GM21619 (cell line): ENCODE results near the gene LRRC28.

Source experiments
- ATAC-seq: cut with Tn5 transposase; IDR thresholded peaks from one replicate; pipeline ENCODE4 v1.9.1; 2021; ENCODE audit not compliant: unreplicated experiment

The LRRC28 gene

DNA sequence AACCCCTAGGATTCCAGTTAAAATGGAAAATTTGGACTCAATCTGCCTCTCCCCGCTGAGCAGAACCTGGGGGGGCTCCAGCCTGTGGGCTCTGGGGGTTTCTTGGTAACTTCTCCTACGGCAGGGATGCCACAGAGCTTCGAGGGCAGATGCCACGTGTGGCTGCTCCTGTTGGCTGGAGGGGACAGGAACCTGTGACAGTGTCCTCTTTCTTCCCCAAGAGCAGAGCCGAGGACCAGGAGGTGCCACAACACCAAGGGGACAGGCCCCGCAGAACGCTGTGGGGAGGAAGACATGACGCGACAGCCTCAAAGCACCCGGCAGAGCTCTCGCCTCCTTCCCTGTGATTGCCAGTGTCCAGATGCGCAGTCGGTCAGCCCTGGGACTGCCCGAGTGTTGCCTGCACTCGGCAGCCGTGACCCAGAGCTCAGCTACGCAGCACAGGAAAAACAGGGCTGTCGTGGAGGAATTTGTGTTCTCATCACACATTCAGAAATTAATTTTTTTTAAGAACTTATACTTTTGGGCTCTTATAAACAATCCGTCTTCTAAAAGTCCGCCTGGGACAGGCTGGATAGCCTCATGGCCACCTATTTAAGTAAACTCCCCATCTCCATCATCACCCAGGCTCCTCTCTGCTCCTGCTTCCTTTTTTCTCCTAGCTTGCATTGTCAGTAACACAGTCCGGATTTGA is 182.6 kb downstream of the LRRC28 start:
- ATAC-seq, result no peak

GRCh38 chr15:99434506-99435112 is 183.3 kb downstream of the LRRC28 start:
- ATAC-seq, result no peak

DNA sequence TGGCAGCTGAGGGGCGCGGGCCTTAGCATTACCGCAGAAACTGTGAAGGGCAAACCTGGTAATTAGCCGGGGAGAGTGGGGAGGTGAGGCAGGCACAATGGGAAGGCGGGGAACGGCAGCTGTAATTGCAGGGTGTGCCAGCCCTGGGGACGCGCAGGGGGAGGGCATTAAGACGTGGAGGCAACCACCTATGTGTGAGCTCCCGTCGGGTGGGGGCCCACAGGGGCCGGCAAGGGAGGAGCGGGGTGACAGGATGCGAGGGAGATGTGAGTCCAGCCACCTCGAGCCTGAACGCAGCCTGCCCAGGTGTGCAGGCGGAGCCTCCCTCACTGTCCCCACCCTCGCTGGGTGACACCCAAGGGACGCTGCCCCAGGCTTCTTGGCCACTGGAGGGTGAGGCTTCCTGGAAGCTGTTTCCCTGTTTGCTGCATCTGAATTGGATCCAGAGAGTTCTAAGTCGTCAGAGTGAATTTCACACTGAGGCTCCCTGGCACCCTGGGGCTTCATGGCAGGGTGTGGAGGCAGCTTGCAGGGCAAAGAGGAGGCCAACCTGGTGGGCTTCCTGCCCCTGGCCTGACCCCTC is 183.9 kb downstream of the LRRC28 start:
- no peak for ATAC-seq

- no peak for ATAC-seq
Measured at GRCh38 chr15:99435877-99436541, 184.7 kb downstream of the LRRC28 start.

DNA sequence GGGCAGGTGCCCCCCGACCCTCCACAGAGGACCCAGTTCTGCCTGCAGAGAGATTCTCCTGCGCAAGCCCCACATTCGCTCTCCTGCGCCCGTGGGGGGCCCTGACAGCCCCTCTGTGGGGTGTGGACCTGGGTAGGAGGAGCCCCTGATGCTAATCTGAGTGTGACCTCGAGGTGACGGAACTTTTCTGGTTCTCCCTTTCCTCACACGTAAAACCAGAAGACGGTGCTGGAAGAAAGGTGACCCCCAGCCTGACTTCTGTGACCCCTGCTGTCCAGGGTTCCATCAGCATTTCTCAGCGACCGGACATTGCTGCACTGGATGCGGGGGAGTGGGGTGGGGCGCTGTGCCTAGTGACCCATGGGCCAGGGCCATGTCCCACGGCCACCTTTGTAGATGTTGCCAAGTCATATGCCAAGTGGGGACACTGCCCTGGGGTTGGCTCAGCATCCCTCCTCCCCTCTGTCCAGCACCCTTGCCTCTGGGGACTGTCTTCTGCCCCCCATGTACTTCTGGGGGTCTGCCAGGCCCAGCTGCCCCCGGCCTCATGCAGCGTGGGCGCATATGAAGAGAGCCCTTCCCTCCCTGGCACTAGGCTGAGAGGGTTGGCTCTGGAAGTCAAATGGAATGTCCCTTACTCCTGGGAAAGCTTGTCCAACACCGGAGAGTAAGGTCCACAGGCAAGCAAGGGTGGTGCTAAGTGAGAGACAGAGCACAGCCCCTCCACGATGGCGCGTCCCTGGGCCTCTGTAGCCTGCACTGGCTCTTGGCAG is 185.4 kb downstream of the LRRC28 start:
- ATAC-seq, result no peak

- ATAC-seq, result no peak
Measured at GRCh38 chr15:99437315-99438223, 186.3 kb downstream of the LRRC28 start.

- no peak for ATAC-seq
Measured at GRCh38 chr15:99438224-99438585, 186.9 kb downstream of the LRRC28 start.

DNA sequence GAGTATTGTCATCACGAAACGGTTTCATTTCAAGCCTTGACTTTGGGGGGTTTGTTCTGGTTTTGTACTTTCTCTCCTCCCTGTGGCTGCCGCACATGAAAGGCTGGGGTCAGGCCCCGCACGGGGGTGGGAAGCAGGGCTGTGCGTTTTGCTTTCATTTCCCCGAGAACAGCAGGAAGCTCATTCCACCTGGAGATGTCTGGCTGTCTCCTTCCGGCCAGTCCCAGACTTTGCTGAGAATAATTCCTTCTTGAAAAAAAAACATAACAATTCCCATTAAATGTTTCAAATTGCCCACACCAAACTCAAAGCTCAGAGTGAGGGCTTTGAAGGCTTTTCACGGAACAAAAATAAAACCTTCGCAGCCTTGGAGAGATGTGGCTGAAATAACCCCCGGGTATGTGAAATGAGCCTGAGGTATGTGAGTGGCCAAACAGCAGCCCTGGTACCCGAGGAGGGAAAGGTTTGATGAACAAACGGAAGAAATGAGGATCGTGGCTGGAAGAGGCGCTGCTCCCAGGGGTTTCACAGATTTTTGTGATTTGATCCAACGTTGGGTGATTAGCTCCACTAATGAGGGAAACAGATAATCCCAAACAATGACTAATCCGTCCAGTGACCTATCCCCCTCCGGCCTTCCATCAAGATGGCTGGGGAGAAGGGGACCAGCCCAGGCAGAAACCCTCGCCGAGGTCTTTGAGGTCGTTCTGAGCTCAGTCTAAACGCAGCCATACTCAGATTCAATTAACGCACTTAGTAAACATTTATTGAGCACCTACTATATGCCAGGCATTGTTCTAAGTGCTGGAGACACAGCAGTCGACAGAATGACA is 187.6 kb downstream of the LRRC28 start:
- ATAC-seq, result no peak

- ATAC-seq, result no peak
Measured at GRCh38 chr15:99439524-99439835, 188.2 kb downstream of the LRRC28 start.

DNA sequence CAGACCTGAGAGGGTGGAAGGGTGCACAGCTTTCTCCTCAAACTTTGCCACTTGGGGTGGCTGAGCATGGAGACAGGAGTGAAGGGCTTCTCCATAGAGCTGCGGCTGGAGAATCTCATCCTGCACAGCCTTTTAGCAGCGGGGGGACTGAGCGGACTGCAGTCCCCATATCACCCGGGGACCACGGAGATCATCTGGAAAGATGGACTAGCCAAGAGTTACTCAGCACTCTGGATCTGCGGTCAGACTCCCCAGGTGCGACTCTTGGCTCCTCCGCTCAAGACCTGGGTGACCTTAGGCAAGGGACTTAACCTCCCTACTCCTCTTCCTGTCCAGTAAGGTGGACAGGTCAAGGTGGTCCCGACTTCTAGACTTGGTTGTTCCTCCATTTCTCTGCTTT is 188.7 kb downstream of the LRRC28 start:
- no peak for ATAC-seq
